Measurements from ENCODE around the gene RAPGEF3.

Gene RAPGEF3

GRCh38 chr12:47773062-47773857, 14.6 kb upstream of the RAPGEF3 start, which contains the start of gene SLC48A1:
Gene SLC48A1, plus strand, starts transcription at chr12:47773238. Its CDS starts 67 bp downstream, at chr12:47773305.
- peak; percentile 65 for DNase-seq
- TF ChIP-seq, protein P1, sequence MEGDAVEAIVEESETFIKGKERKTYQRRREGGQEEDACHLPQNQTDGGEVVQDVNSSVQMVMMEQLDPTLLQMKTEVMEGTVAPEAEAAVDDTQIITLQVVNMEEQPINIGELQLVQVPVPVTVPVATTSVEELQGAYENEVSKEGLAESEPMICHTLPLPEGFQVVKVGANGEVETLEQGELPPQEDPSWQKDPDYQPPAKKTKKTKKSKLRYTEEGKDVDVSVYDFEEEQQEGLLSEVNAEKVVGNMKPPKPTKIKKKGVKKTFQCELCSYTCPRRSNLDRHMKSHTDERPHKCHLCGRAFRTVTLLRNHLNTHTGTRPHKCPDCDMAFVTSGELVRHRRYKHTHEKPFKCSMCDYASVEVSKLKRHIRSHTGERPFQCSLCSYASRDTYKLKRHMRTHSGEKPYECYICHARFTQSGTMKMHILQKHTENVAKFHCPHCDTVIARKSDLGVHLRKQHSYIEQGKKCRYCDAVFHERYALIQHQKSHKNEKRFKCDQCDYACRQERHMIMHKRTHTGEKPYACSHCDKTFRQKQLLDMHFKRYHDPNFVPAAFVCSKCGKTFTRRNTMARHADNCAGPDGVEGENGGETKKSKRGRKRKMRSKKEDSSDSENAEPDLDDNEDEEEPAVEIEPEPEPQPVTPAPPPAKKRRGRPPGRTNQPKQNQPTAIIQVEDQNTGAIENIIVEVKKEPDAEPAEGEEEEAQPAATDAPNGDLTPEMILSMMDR (IDR thresholded peaks at IDR 0.05; ENCODE audit: low read depth, low read length) = peak; percentile 47
- H3K4me3 ChIP-seq (ENCODE audit: low read depth, low read length) = peak within 1 kb of the TSS; percentile 63
- peak within 1 kb of the TSS; percentile 76 for H3K27ac ChIP-seq
- H3K9me3 ChIP-seq (ENCODE audit: severe bottlenecking) = no peaks in the 10 kb centered on the region
- H3K27me3 ChIP-seq (ENCODE audit: insufficient read depth, low read depth, severe bottlenecking) = no peaks in the 10 kb centered on the region
- H3K36me3 ChIP-seq = no peaks in the 10 kb centered on the region; the same call in 1 of the 2 replicates

DNA sequence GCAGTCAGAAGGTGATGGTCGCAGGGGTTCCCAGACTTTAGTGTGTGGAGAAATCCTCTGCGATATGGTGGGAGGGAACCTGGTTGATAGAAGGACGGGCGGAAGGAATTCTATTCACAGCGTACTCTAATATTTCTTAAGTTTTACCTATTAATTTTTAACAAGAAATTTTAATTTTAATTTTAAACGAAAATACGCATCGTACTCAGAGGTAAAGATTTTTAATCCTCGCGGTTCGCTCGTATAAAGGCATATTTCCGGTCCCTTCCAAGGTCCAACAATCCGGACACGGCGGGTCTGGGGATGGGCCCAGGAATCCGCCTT, 14.0 kb upstream of the RAPGEF3 start:
- Histone ChIP-seq H3K9me3 (ENCODE audit: severe bottlenecking) (no peaks in the 10 kb centered on the region), H3K27ac (peak overlapping the region; percentile 76), H3K27me3 (ENCODE audit: insufficient read depth, low read depth, severe bottlenecking) (no peaks in the 10 kb centered on the region), H3K4me3 (ENCODE audit: low read depth, low read length) (peak overlapping the region; percentile 57), H3K36me3 (no peaks in the 10 kb centered on the region; the same call in 1 of the 2 replicates)
- no peak for DNase-seq
- TF ChIP-seq, protein P1 (IDR thresholded peaks at IDR 0.05; ENCODE audit: low read depth, low read length) = no peak

DNA sequence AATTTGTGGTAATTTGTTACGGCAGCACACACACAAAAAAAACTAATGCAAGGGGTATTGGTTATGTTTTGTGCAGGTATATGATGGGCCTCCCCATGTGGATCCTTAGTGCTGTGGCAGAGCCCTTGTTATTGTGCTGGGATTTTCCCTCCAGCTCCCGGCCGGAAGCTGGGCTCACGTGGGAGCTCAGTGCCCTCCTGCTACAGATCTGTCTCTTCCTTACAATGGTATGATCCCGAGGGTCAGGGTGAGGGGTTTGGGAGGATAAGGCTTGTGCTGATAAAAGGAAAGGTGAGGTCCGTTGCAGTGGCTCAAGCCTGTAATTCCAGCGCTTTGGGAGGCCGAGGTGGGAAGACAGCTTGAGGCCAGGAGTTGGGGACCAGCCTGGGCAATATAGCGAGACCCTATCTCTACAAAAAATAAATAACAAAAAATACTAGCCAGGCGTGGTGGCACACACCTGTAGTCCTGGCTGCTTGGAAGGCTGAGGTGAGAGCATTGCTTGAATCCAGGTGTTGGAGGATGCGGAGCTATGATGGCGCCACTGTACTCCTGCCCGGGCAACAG, 13.5 kb upstream of the RAPGEF3 start:
- H3K9me3 ChIP-seq (ENCODE audit: severe bottlenecking) = no peaks in the 10 kb centered on the region
- H3K27ac ChIP-seq = no peak overlapping the region
- H3K27me3 ChIP-seq (ENCODE audit: insufficient read depth, low read depth, severe bottlenecking) = no peaks in the 10 kb centered on the region
- H3K36me3 ChIP-seq = no peaks in the 10 kb centered on the region; the same call in 1 of the 2 replicates
- no peak overlapping the region; the same call in 1 of the 2 replicates for H3K4me3 ChIP-seq (ENCODE audit: low read depth, low read length)
- DNase-seq = no peak
- TF ChIP-seq, protein P1 (IDR thresholded peaks at IDR 0.05; ENCODE audit: low read depth, low read length) = no peak

DNA sequence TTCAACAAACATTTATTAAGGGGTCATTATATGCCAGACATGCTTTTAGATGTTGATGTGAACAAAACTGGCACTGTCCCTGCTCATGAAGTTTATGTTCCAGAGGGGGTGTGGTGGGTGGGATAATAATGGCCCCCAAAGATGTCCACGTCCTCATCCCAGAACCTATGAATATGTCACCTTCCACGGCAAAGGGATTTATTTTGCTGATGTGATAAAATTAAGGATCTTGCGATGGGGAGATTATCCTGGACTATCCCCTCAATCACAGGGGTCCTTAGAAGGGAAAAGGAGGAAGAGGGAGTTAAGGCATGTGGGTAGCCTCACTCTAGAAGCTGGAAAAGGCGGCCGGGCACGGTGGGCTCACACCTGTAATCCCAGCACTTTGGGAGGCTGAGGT, 12.6 kb upstream of the RAPGEF3 start:
- H3K27me3 ChIP-seq (ENCODE audit: insufficient read depth, low read depth, severe bottlenecking) = no peaks in the 10 kb centered on the region
- no peaks in the 10 kb centered on the region; the same call in 1 of the 2 replicates for H3K36me3 ChIP-seq
- DNase-seq = no peak
- no peaks in the 10 kb centered on the region for H3K9me3 ChIP-seq (ENCODE audit: severe bottlenecking)
- no peak overlapping the region for H3K27ac ChIP-seq
- no peak overlapping the region for H3K4me3 ChIP-seq (ENCODE audit: low read depth, low read length)
- TF ChIP-seq, protein P1 (IDR thresholded peaks at IDR 0.05; ENCODE audit: low read depth, low read length) = no peak

- Histone ChIP-seq H3K9me3 (ENCODE audit: severe bottlenecking) (no peaks in the 10 kb centered on the region), H3K27ac (no peak overlapping the region), H3K4me3 (ENCODE audit: low read depth, low read length) (no peak overlapping the region), H3K36me3 (no peaks in the 10 kb centered on the region; the same call in 1 of the 2 replicates), H3K27me3 (ENCODE audit: insufficient read depth, low read depth, severe bottlenecking) (no peaks in the 10 kb centered on the region)
- TF ChIP-seq, protein P1 (IDR thresholded peaks at IDR 0.05; ENCODE audit: low read depth, low read length) = no peak
- DNase-seq = no peak
Observed at GRCh38 chr12:47770086-47770726, 11.5 kb upstream of the RAPGEF3 start.
